Renal cortex interstitium (tissue), 11 donors: ENCODE results near the gene GRAMD2A. TPM values are rescaled to one million over a fixed set of nuclear protein-coding genes. Genes with fewer than 3 reads are reported as not detected.
"Not testable (repeated sequence)": the region's sequence is repeated elsewhere in the genome, so short reads cannot be mapped to it uniquely, and the experiment has no call there.

Source experiments
- DNase-seq, 11 donors: peaks; one replicate each; pipeline ENCODE4 v3.0.0-alpha.2; 2013; ENCODE audit warnings: low read depth in 9 of 11, low spot score in 4 of 11; ENCODE audit errors: extremely low read depth in 1 of 11
- polyA plus RNA-seq, 3 donors: library from polyadenylated mRNA; unstranded; fragments of 120-200 nt; gene quantifications; one replicate each; pipeline ENCODE4 v1.2.1, GENCODE V29; 2013; ENCODE audit not compliant: insufficient read length in 3 of 3

The GRAMD2A gene
- polyA plus RNA-seq, 3 donors = 7.0 to 15.4 (median 8.7) TPM

DNA sequence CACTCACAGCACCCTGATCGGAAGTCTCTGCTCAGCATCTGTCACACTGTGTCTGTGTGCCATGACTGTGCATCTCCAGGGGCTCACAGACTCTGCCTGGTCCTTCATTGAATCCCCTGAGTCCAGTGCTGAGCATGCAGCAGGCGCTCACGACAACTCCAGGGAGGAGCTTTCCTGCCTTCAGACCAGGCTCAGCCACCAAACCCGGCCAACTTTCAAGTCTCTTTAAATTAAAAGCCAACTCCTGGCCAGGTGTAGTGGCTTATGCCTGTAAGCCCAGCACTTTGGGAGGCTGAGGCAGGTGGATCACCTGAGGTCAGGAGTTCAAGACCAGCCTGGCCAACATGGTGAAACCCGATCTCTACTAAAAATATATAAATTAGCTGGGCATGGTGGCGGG is 24.2 kb downstream of the GRAMD2A start:
- no peak for DNase-seq

DNA sequence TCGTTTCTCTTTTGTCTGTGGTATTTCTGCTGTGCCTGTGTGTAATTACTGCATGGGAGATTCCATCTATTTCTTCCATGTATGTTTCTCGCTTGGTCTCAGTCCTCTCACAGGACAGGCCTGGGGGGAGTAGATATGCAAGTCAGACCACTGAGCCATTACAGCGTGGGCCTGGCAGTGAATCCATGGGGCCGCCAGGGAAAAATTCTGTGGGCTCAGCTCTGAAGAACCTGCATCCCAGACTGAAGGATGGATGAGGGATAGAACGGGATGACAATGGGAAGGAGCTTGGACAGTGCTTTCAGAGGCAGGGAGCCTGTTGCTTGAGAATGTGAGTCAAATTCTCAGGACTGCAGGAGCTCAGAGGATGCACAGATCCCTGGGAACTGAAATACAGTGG is 24.8 kb downstream of the GRAMD2A start:
- DNase-seq = no peak

DNA sequence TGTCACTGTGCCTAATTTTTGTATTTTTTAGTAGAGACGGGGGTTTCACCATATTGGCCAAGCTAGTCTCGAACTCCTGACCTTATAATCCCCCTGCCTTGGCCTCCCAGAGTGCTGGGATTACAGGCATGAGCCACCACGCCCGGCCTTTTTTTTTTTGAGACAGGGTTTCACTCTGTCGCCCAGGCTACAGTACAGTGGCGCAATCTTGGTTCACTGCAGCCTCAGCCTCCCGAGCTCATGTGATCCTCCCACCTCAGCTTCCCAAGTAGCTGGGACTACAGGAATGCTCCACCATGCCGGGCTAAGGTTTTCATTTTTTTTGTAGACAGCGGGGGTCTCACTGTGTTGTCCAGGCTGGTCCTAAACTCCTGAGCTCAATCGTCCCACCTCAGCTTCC is 25.6 kb downstream of the GRAMD2A start:
- DNase-seq = not testable (repeated sequence)

DNA sequence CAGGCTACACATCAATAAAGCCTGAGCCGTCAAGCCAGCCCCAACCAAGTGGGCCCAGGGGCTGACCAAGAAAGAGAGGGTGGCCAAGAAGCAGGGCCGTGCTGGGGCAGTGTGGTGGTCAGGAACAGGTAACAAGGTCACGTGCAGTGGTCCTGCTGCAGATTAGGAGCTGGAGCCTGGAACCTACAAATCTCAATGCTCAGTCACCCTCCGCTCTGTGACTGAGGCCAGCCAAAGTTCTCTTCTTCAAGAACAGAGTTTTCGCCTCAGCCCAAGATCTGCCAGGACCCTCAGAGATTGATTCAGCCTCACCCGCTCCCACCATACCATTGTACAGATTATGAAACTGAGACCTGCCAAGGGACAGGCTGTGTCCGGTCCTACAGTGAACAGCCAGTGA is 26.9 kb downstream of the GRAMD2A start:
- no peak for DNase-seq

DNA sequence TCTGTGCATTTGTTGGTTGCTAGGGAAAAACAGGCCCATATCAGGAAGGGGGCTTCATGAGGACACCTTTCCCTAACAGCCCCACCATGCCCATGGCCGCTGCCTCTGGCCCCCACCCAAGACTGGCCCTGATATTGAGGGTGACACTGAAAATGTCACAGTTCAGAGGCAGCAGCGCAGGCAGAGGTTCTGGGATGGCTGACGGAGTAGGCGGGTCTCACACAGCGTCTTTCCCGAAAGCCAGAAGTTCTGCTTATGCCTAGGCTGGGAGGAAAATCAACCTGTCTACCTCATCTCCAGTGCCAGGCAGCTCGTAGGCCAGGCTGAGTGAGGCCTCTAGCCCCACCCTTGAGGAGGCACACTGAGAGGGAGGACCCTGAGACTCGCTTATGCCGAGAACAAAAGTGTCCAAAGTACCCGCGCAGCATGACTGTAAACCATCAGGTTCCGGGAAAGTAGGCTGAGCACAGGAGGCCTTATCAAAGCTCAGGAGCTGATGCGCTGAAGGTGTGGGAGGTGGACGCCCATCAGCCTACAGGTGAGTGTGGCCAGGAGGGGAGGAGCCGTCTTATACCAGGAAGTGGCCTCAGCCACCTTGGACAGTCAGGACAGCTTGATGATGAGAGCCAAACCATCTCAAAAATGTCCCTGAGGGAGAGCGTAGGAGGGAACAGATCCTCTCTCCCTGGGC is 27.5 kb downstream of the GRAMD2A start:
- DNase-seq = no peak

DNA sequence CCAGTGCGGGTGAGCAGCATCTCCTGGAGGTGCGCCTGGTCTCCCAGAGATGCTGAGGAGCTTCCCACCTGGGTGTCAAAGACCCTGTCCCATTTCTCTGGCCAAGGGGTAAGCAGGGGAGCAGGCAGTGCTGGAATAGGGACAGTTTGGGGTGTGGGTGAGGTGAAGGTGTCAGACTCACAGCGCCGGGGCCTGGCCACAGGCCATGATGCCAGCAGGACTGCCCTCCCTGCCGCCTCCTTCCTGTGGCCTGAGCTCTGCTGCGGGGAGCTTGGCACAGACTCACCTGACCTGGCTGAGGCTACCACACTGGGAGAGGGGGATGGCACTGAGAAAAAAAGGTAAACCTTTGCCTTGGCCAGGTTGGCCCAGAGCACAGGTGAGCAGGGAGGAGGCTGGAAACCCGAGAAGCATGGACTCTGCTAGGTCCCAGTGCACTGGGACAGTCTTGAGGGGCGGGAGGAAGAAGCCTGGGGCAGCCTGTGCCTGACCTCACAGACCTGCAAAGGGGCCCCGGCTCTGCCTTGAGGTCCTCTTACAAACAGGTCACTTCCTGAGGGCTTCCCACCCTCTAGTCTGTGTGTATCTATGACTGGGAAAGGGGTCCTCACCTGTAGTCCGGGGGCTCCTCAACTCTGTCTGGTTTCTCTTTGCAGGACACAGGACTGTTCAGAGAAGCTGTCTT is 28.2 kb downstream of the GRAMD2A start:
- DNase-seq = no peak

DNA sequence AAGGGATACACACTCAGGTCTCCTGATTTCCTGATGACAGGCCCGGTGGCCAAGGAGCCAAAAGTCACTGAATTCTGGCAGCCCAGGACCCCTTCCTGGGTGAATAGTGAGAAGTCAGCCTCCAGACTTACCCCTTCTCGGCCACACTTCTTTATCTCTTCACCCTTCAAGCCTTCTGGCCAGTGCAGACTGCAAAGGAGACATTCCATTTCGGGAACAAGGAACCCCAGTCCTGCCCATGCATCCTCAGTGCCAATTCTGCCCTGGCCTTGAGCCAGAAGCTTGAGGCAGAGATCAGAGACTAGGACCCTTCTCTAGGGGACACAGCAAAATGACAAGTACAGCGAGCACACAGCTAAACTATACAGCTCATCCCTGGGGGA is 28.8 kb downstream of the GRAMD2A start:
- no peak for DNase-seq

DNA sequence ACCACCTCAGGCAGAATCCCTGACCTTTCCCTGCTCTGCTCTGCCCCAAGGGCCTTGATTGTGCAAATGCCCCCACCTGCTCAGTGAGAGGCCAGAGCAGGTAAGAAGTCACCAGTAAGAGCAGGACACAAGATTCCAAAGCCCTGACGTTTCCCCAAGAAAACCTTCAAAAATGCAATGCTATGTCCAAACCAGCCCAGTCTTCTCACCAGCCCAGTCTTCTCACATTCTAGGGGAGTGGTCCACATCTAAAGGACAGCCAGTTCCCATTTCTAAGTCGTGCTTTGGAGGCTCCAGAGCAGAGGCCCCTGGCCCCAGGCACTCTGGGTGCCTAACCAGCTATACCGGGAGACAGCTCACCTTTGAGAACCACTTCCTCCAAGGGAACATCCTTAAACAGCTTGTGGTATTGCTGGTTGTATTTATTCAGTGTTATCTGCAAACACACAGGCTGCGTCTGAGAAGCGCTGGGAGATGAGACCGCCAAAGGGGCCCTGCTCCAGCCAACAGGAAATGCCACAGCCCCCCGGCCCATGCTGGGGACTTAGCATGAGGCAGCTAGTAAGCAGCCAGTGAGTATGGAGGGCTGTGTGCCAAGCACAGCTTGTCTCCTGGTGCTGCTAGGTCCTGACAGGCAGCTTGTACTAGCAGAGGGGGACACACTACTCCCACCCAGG is 29.3 kb downstream of the GRAMD2A start:
- DNase-seq = peak in 3 of 11 donors; percentile 15 to 18 (median 18)

DNA sequence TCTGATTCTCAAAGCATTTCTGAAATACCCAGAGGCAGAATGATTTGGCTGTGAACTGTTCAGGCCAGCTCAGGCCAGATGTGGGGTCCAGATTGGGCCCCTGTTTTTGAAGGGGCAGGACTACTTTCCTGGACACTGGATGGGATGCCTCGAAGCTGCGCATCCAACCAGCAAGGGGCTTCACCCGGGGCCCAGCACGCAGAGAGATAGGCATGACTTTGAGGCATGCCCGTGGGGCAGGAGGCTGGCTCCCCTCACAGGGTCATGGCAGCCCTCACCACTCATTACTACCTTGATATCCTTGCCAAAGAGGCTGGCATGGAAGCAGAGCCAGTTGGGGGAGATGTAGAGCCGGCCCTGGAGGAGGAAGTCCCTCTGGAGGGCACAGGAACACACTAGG is 30.1 kb downstream of the GRAMD2A start:
- no peak for DNase-seq

DNA sequence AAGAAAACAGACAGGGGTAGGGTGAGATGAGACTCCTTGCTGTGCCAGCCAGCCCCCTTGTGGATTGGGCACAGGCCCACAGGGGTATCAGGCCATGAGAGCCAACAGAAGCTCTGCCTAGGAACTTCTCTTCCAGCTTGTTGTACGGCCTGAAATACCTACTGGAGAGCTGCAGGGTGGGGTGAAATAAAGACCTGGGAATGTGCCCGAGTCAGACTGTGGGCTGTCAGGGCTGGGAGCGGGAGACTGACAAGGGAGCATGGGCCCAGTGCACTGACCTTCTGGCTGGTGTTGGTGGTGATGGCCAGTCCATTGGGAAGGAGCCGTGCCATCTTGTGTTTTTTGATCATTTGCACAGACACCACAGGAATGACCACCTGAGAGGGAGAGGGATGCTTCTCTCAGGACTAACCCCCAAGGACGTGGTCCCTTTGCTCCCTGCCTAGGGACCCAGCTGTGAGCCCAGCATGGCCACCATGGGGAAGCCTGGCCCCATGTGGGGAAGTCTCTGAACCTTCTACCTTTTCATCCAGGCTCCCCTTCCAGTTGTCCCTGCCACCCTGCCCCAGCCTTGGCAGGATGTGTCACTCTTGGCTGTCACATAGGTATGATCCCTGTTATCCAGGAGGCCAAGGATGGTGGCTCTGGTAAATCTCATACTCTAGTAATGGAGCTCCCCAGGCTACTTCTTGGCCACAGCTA is 30.7 kb downstream of the GRAMD2A start:
- DNase-seq = no peak

DNA sequence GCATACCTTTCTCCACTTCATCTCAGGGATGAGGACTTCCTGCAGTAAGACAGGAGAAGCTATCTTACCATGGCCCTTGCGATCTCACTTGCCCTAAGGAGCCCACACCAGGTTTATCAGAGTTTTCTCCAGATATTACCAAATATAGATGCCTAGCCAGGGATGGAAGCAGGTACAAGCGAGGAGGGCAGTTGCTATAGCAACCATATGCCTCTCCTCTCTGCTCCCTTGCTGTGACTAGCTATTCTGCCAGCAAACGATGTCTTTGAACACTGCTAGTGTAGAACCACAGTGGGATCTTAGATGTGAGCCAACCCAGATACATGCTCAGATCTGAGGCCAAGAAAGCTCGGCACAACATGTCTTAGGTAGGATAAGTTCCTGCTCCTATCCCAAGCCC is 33.9 kb downstream of the GRAMD2A start:
- DNase-seq = no peak

DNA sequence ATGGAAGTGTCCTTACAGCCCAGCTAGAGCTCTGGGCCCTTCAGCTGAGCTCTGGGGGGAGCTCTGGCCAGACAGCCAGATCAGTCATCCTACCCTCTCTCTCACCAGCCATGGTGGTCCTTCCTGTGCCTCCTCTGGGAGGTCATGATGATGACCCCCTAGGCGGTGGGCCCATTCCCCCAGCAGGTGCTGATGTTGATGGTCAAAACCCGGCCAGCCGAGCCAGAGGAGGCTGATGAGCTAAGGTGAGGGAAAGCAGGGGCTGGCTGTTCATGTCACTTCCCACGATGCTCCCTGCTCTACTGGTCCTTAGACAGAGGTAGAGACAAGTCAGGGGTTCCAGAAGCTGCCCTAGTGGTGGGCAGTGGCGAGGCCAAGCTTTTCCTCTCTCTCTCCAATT is 35.0 kb downstream of the GRAMD2A start:
- DNase-seq = no peak

DNA sequence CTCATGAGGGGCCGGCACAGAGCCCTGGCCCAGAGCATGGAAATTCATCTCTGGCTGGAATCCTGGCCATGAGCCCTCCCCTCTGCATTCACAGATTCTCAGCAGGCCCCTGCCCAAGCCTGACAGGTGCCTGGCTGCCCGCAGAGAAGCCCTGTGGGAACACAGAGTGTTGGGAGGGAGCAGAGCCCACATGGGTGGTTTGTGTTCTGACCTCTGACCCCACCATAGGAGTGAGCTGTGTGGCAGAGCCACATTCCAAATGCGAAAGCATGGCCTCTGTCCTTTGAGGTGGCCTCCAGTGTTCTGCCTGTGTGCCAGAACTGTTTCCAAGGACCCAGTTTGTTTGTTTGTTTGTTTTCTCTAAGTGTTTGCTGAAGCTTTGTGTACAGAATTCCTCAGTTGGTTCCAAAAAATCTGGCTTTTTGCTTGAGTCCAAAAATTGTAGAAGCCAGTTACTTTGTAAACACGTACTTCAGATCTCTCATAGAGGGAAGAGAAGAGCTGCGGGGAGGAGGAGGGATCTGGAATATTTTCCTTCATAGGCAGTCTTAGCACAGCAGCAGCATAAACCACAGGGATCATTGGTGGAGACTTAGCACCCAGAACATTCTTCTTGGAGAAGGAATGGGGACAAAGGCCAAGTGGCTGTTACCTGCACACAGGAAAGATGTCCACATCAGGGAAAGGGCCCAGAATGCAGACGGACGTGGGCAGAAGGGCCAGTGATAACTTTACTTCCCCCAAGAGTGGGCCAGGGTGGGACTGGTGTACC is 36.0 kb downstream of the GRAMD2A start:
- DNase-seq = no peak

DNA sequence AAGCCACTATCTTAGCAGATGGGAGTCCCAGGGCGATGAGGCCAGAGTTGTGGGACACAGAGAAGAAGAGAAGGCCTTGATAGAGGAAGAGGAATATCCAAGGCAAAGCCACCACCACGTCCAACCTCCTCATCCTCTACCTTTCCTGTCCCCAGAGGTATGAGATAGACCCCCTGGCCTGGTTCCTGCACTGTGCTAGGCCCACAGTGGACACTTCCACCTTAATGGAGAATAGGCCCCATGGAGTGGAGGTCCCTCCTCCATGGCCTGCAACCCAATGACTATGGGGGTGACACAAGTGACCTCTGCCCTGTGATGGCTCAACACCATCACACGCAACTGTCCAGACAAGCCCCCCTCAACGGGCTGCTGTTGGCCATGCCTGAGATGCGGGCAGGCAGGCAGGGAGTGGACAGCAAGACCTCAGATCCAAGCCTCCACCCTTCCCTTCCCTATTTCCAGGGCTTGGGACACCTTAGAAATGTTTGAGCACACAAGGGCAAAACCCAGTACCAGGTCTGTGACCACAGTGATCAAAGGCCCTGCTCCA is 36.8 kb downstream of the GRAMD2A start:
- no peak for DNase-seq

DNA sequence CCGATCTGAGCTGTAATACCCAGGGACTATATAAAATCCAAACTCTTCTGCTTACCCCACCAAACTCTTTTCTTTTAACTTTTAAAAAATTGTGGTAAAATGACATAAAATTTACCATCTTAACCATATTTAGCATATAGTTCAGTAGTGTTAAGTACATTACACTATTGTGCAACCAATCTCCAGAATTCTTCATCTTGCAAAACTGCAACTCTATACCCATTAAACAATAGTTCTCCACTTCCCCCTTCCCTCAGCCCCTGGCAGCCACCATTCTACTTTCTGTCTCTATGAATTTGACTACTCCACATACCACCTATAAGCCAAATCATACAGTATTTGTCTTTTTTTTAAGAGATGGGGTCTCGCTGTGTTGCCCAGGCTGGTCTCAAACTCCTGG is 40.7 kb downstream of the GRAMD2A start:
- no peak for DNase-seq

DNA sequence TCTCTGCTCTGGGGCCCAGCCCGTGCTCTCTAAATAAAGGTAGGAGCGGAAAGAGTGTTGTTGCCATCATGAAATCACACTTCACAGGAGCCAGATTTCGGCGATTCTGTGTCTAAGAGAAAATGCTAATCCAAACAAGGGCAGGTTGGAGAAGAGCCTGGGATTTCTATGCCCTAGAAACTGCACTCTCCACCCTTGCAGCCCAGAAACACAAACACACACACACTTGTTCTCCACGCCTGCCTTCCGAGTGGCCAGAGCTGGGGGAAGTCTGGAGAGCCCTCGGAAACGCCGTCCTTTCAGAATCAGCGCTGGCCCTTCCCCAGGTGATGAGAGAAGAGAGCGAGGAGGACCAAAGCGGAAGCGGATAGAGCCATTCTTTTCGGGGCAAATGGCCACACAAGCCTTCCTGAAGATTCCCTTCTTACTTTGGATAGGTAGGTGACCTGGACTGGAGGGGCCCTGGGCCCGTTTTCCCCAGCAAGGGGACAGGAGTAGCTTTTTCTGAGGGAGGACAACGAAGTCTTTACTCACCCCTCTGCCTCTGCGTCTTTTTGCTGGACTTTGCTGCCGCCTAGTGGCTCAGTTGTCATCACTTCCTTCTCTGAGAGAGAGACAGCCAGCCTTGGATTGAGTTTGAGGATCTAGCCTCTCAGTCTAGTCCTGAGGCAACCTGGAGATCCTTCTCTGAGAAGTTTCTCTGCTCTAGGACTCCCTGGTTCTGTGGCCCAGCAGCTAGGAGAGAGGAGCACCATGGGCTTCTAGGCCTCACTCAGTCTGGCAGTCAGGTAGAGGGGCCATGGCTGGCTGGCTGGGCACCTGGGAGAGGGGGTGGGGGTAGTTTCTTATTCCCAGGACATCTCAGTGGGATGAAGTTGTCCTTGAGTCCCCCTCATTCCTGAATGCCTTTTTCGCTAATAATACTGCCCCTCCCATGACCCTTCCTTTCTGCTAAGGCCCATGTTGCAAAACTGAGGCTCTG is 41.7 kb downstream of the GRAMD2A start:
- DNase-seq = peak; percentile 69 to 91 (median 85)

DNA sequence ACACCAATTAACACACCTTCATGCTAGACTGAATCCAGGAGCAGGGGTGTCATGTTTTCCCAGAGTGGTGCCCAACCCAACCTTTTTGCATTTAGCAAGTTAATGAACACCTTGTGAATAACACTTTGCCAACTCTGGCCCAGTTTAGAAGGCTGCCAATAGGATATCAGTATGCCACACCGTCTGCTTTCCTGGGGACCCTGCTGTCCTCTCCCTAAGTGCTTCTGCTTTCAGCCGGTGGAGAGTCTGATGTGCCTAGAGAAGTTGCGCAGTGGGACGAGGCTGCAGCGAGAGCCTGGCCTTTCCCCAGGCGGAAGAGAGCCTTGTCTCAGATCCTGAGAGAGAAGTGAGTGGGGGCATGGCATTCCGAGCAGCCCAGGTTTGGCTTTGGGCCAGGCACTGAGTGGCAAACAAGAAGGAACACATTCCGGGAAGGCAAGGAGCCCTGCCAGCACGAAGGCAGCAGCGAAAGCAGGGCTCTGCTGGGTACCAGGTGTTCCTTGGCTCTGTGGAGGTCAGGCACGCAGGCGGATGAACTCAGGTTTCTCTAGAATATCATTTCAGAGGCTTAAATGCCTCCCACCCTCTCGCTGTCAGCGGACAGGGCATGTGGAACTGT is 42.5 kb downstream of the GRAMD2A start:
- DNase-seq = peak; percentile 70 to 90 (median 73)
